Measurements from ENCODE around the gene COMMD9.

The COMMD9 gene

DNA sequence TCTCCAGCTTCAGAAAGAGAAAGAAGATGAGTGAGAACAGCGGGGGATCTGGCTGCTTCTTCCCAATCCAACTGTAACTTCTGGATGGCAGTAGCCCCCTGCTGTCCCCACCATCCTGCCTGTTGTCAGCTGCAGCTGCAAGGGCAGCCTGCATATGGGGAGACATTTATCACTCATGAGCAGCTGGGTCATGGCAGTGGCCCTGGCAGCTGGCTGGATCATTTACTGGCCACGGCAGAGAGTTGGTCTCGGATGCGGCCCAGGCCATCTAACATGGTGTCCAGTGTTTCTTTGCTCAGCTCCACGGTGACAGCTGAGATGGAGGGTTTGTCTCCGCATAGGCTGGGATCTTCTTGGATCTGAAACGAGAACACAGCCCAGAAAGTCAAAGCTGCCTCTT, 14.8 kb downstream of the COMMD9 start:
- Histone ChIP-seq H3K14ac (ENCODE audit: low read length) (no peak overlapping the region), H3K4ac (ENCODE audit: low read length) (no peak overlapping the region), H3K4me3 (ENCODE audit: low read length in 2 of 2) (no peak overlapping the region), H3K36me3 (replicated peaks in 1 of 2; ENCODE audit: control insufficient read depth in 2 of 2, insufficient read depth in 2 of 2, low read length in 2 of 2) (peaks cover 0 to 54% of the 10 kb centered on the region in 2 donors), H2AFZ (ENCODE audit: low read length) (no peak overlapping the region), H3K4me2 (ENCODE audit: insufficient read depth, low read length, poor library complexity, severe bottlenecking) (no peak overlapping the region), H2BK5ac (ENCODE audit: low read length) (peak overlapping the region; percentile 43), H2BK15ac (ENCODE audit: low read length) (no peak overlapping the region), H3K23ac (ENCODE audit: low read depth, low read length, poor library complexity) (peak overlapping the region; percentile 66), H2BK12ac (ENCODE audit: low read length) (no peak overlapping the region), H3K79me1 (ENCODE audit: low read depth, low read length) (no peaks in the 10 kb centered on the region), H4K8ac (ENCODE audit: low read depth, low read length) (no peak overlapping the region), H3K4me1 (ENCODE audit: control insufficient read depth in 2 of 2, insufficient read depth in 1 of 2, low read depth in 1 of 2, low read length in 2 of 2) (peaks cover 11 to 21% of the 10 kb centered on the region in 2 donors), H3K18ac (ENCODE audit: low read length) (no peak overlapping the region), H3K27me3 (ENCODE audit: control insufficient read depth in 3 of 3, insufficient read depth in 3 of 3, low read depth in 1 of 3, low read length in 3 of 3) (no peaks in the 10 kb centered on the region), H2AK5ac (ENCODE audit: low read depth, low read length) (no peak overlapping the region), H4K91ac (ENCODE audit: low read depth, low read length, poor library complexity) (no peak overlapping the region), H2BK120ac (ENCODE audit: low read depth, low read length) (no peak overlapping the region), H3K27ac (replicated peaks; ENCODE audit: low read length) (no peak overlapping the region), H3K9me3 (replicated peaks in 1 of 2; ENCODE audit: control insufficient read depth in 2 of 2, insufficient read depth in 1 of 2, low read depth in 1 of 2, low read length in 2 of 2) (peaks cover 0 to 33% of the 10 kb centered on the region in 2 donors), H3K9ac (ENCODE audit: low read depth, low read length, poor library complexity) (peak overlapping the region; percentile 24)
- WGBS, 2 donors (ENCODE audit: extremely low coverage in 2 of 2, insufficient read length in 2 of 2, insufficient replicate concordance in 1 of 2) = no CpG with 5 or more reads among the region's 7 CpGs
- DNase-seq (ENCODE audit: low spot score) = no peak

DNA sequence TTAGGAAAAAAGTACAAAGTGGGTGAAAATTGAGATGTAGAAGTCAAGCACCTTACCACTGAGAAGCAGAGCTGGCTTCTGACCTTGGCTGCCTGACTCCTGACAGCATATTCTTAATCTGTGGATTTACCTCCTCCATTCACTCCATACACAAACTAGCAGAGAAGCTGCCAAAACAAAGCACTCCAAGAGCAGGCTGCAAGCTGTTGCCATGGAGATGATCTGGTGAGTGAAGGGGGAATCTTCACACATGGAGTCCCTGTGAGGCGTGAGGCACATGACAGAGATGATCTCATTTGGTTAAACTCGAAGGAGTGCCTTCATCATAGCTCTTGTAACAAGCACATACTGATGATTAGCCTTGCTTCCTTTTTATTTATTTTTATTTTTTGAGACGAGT, 16.1 kb downstream of the COMMD9 start:
- H2BK12ac ChIP-seq (ENCODE audit: low read length) = no peak overlapping the region
- no peaks in the 10 kb centered on the region for H3K27me3 ChIP-seq (ENCODE audit: control insufficient read depth in 3 of 3, insufficient read depth in 3 of 3, low read depth in 1 of 3, low read length in 3 of 3)
- no peak overlapping the region for H3K9ac ChIP-seq (ENCODE audit: low read depth, low read length, poor library complexity)
- DNase-seq (ENCODE audit: low spot score) = no peak
- no peak overlapping the region for H3K4me2 ChIP-seq (ENCODE audit: insufficient read depth, low read length, poor library complexity, severe bottlenecking)
- no peak overlapping the region for H2BK120ac ChIP-seq (ENCODE audit: low read depth, low read length)
- no peak overlapping the region for H3K23ac ChIP-seq (ENCODE audit: low read depth, low read length, poor library complexity)
- H3K14ac ChIP-seq (ENCODE audit: low read length) = no peak overlapping the region
- no peak overlapping the region for H3K18ac ChIP-seq (ENCODE audit: low read length)
- H2AFZ ChIP-seq (ENCODE audit: low read length) = no peak overlapping the region
- peaks cover 0 to 54% of the 10 kb centered on the region in 2 donors for H3K36me3 ChIP-seq (replicated peaks in 1 of 2; ENCODE audit: control insufficient read depth in 2 of 2, insufficient read depth in 2 of 2, low read length in 2 of 2)
- H3K79me1 ChIP-seq (ENCODE audit: low read depth, low read length) = no peaks in the 10 kb centered on the region
- no peak overlapping the region for H2BK5ac ChIP-seq (ENCODE audit: low read length)
- H4K91ac ChIP-seq (ENCODE audit: low read depth, low read length, poor library complexity) = no peak overlapping the region
- no peak overlapping the region for H2AK5ac ChIP-seq (ENCODE audit: low read depth, low read length)
- H3K4me3 ChIP-seq (ENCODE audit: low read length in 2 of 2) = no peak overlapping the region
- H3K9me3 ChIP-seq (replicated peaks in 1 of 2; ENCODE audit: control insufficient read depth in 2 of 2, insufficient read depth in 1 of 2, low read depth in 1 of 2, low read length in 2 of 2) = peaks cover 0 to 33% of the 10 kb centered on the region in 2 donors
- peaks cover 2 to 10% of the 10 kb centered on the region in 2 donors for H3K4me1 ChIP-seq (ENCODE audit: control insufficient read depth in 2 of 2, insufficient read depth in 1 of 2, low read depth in 1 of 2, low read length in 2 of 2)
- H4K8ac ChIP-seq (ENCODE audit: low read depth, low read length) = no peak overlapping the region
- no peak overlapping the region for H2BK15ac ChIP-seq (ENCODE audit: low read length)
- no CpG with 5 or more reads among the region's 3 CpGs for WGBS, 2 donors (ENCODE audit: extremely low coverage in 2 of 2, insufficient read length in 2 of 2, insufficient replicate concordance in 1 of 2)
- no peak overlapping the region for H3K4ac ChIP-seq (ENCODE audit: low read length)
- H3K27ac ChIP-seq (replicated peaks; ENCODE audit: low read length) = no peak overlapping the region

DNA sequence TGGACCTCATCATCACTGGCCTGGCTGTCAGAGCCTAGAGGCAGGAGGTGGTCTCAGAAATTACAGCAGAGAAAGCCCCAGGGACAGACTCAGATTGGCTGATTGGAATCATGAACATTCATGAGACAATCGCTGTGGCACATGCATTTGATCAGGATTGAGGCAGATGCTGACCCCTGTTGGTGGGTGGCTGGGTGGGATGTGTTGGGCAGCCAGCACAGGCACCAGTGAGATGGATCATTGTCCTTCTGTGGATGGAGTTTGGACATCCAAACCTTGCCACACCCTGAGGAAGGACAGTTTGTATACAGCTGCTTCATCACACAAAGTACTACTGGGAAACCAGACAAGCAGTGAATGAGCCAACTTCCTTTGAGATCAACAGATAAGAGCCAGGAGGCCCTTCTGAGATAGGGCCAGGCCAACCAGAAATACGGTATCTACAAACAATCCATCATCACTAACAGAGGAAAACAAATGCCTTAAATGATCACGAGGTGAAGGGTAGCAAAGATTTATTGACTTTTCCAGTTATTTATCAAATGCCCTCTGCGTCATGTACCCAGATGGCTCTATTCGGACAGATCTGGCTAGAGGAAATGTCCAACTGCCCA, 17.3 kb downstream of the COMMD9 start:
- no peak overlapping the region for H3K4me2 ChIP-seq (ENCODE audit: insufficient read depth, low read length, poor library complexity, severe bottlenecking)
- no peak overlapping the region for H3K14ac ChIP-seq (ENCODE audit: low read length)
- no peak overlapping the region for H3K27ac ChIP-seq (replicated peaks; ENCODE audit: low read length)
- no peak overlapping the region for H3K4ac ChIP-seq (ENCODE audit: low read length)
- no peak overlapping the region for H3K9ac ChIP-seq (ENCODE audit: low read depth, low read length, poor library complexity)
- H3K79me1 ChIP-seq (ENCODE audit: low read depth, low read length) = no peaks in the 10 kb centered on the region
- H2BK5ac ChIP-seq (ENCODE audit: low read length) = no peak overlapping the region
- H4K8ac ChIP-seq (ENCODE audit: low read depth, low read length) = peak overlapping the region; percentile 52
- no peak overlapping the region for H2AK5ac ChIP-seq (ENCODE audit: low read depth, low read length)
- no peak overlapping the region for H2BK12ac ChIP-seq (ENCODE audit: low read length)
- H3K4me1 ChIP-seq (ENCODE audit: control insufficient read depth in 2 of 2, insufficient read depth in 1 of 2, low read depth in 1 of 2, low read length in 2 of 2) = peaks cover 2 to 5% of the 10 kb centered on the region in 2 donors
- peaks cover 0 to 50% of the 10 kb centered on the region in 2 donors for H3K36me3 ChIP-seq (replicated peaks in 1 of 2; ENCODE audit: control insufficient read depth in 2 of 2, insufficient read depth in 2 of 2, low read length in 2 of 2)
- no peaks in the 10 kb centered on the region for H3K27me3 ChIP-seq (ENCODE audit: control insufficient read depth in 3 of 3, insufficient read depth in 3 of 3, low read depth in 1 of 3, low read length in 3 of 3)
- H2BK120ac ChIP-seq (ENCODE audit: low read depth, low read length) = no peak overlapping the region
- DNase-seq (ENCODE audit: low spot score) = no peak
- H3K9me3 ChIP-seq (replicated peaks in 1 of 2; ENCODE audit: control insufficient read depth in 2 of 2, insufficient read depth in 1 of 2, low read depth in 1 of 2, low read length in 2 of 2) = peaks cover 0 to 33% of the 10 kb centered on the region in 2 donors
- H3K4me3 ChIP-seq (ENCODE audit: low read length in 2 of 2) = no peak overlapping the region
- no peak overlapping the region for H3K23ac ChIP-seq (ENCODE audit: low read depth, low read length, poor library complexity)
- no peak overlapping the region for H4K91ac ChIP-seq (ENCODE audit: low read depth, low read length, poor library complexity)
- H2BK15ac ChIP-seq (ENCODE audit: low read length) = no peak overlapping the region
- no peak overlapping the region for H3K18ac ChIP-seq (ENCODE audit: low read length)
- WGBS, 2 donors (ENCODE audit: extremely low coverage in 2 of 2, insufficient read length in 2 of 2, insufficient replicate concordance in 1 of 2) = no CpG with 5 or more reads among the region's 5 CpGs
- H2AFZ ChIP-seq (ENCODE audit: low read length) = no peak overlapping the region

DNA sequence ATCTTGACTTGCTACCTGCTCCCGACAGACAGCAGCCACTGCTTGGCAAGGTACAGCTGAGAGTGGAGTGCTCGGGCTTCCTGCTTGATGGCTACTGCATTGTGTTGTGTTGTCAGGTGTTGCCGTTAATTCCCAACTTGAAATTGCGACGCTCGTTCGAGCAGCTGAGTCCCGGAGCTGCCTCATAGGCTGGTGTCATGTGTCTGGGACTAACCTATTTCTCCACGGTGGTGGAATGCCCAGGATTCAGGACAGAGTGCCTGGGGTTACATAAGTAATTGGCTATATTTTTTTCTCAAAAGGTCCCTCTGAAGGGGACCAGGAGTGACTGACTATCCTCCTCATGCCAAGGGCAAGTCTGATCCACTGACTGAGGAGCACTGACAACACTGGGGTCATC, 18.5 kb downstream of the COMMD9 start:
- Histone ChIP-seq H3K27ac (replicated peaks; ENCODE audit: low read length) (no peak overlapping the region), H3K18ac (ENCODE audit: low read length) (no peak overlapping the region), H2BK120ac (ENCODE audit: low read depth, low read length) (no peak overlapping the region), H3K79me1 (ENCODE audit: low read depth, low read length) (no peaks in the 10 kb centered on the region), H3K9me3 (replicated peaks in 1 of 2; ENCODE audit: control insufficient read depth in 2 of 2, insufficient read depth in 1 of 2, low read depth in 1 of 2, low read length in 2 of 2) (peaks cover 0 to 33% of the 10 kb centered on the region in 2 donors), H2AFZ (ENCODE audit: low read length) (no peak overlapping the region), H3K23ac (ENCODE audit: low read depth, low read length, poor library complexity) (no peak overlapping the region), H3K27me3 (ENCODE audit: control insufficient read depth in 3 of 3, insufficient read depth in 3 of 3, low read depth in 1 of 3, low read length in 3 of 3) (no peaks in the 10 kb centered on the region), H3K4me3 (ENCODE audit: low read length in 2 of 2) (no peak overlapping the region), H3K36me3 (replicated peaks in 1 of 2; ENCODE audit: control insufficient read depth in 2 of 2, insufficient read depth in 2 of 2, low read length in 2 of 2) (peaks cover 0 to 41% of the 10 kb centered on the region in 2 donors), H2BK15ac (ENCODE audit: low read length) (no peak overlapping the region), H4K8ac (ENCODE audit: low read depth, low read length) (no peak overlapping the region), H3K4me1 (ENCODE audit: control insufficient read depth in 2 of 2, insufficient read depth in 1 of 2, low read depth in 1 of 2, low read length in 2 of 2) (peaks cover 4 to 7% of the 10 kb centered on the region in 2 donors), H3K14ac (ENCODE audit: low read length) (no peak overlapping the region), H2AK5ac (ENCODE audit: low read depth, low read length) (no peak overlapping the region), H2BK5ac (ENCODE audit: low read length) (no peak overlapping the region), H3K4me2 (ENCODE audit: insufficient read depth, low read length, poor library complexity, severe bottlenecking) (no peak overlapping the region), H2BK12ac (ENCODE audit: low read length) (no peak overlapping the region), H3K4ac (ENCODE audit: low read length) (no peak overlapping the region), H3K9ac (ENCODE audit: low read depth, low read length, poor library complexity) (no peak overlapping the region), H4K91ac (ENCODE audit: low read depth, low read length, poor library complexity) (no peak overlapping the region)
- WGBS, 2 donors (ENCODE audit: extremely low coverage in 2 of 2, insufficient read length in 2 of 2, insufficient replicate concordance in 1 of 2) = no CpG with 5 or more reads among the region's 9 CpGs
- DNase-seq (ENCODE audit: low spot score) = no peak

Data from neuronal stem cell (in vitro differentiated cells).